PC-3 (cell line): ENCODE data around the gene PLXNA2. TPM values are rescaled to one million over a fixed set of nuclear protein-coding genes. Genes with fewer than 3 reads are reported as not detected.

Experiments used
- ATAC-seq: fragments of 200-7000 bp; cut with Tn5 transposase; 2 replicates; pipeline ENCODE4 v1.9.1; 2020; ENCODE audit warnings: mild to moderate bottlenecking, moderate library complexity
- BruUV-seq: library from RNA; stranded (reverse); fragments of 400-500 nt; replicated peaks from 2 replicates; lab custom pipeline; 2021; lab: Mats Ljungman, UMichigan
- CTCF ChIA-PET: fragments of 300-600 bp; sonication (Branson Sonifier 250); formaldehyde crosslinking; loops from one replicate; lab custom pipeline; 2022; ENCODE audit warnings: antibody characterized with exemption; lab: Charles Lee
- POLR2A ChIA-PET: fragments of 300-600 bp; sonication (Branson Sonifier 250); formaldehyde crosslinking; loops from one replicate; lab custom pipeline; 2022; ENCODE audit warnings: antibody characterized with exemption; ENCODE audit not compliant: unreplicated experiment; lab: Charles Lee
- DNase-seq: peaks from one replicate; pipeline ENCODE4 v3.0.0-alpha.2; 2015
- H2AFZ ChIP-seq: fragments of 300-600 bp; sonication (generic); 2 replicates; pipeline ENCODE4 v1.6.0; 2016; ENCODE audit warnings: antibody characterized with exemption, low read length
- H3F3A ChIP-seq: fragments of 300-600 bp; sonication (generic); one replicate; pipeline ENCODE4 v1.6.0; 2017; ENCODE audit warnings: antibody characterized with exemption, low read length, control low read depth, mild to moderate bottlenecking; ENCODE audit not compliant: unreplicated experiment
- H3K27ac ChIP-seq: fragments of 300-600 bp; sonication (generic); 2 replicates; pipeline ENCODE4 v1.5.1; 2016; ENCODE audit warnings: mild to moderate bottlenecking, low read length
- H3K27me3 ChIP-seq: fragments of 300-600 bp; sonication (generic); 2 replicates; pipeline ENCODE4 v1.6.1; 2016; ENCODE audit warnings: low read length, mixed read lengths
- H3K36me3 ChIP-seq: fragments of 300-600 bp; sonication (generic); 2 replicates; pipeline ENCODE4 v1.6.1; 2016; ENCODE audit warnings: low read depth, mixed run types, low read length, mixed read lengths
- H3K4me1 ChIP-seq: fragments of 300-600 bp; sonication (generic); 2 replicates; pipeline ENCODE4 v1.5.1; 2016; ENCODE audit warnings: low read length; ENCODE audit not compliant: insufficient read depth
- H3K4me2 ChIP-seq: fragments of 300-600 bp; sonication (generic); 2 replicates; pipeline ENCODE4 v1.6.0; 2016; ENCODE audit warnings: low read length
- H3K4me3 ChIP-seq: fragments of 300-600 bp; sonication (generic); 2 replicates; pipeline ENCODE4 v1.5.1; 2016; ENCODE audit warnings: mild to moderate bottlenecking, low read length, mixed read lengths
- H3K79me2 ChIP-seq: fragments of 300-600 bp; sonication (generic); 2 replicates; pipeline ENCODE4 v1.6.1; 2017; ENCODE audit warnings: low read length, mixed read lengths
- H3K9ac ChIP-seq: fragments of 300-600 bp; sonication (generic); 2 replicates; pipeline ENCODE4 v1.6.0; 2016; ENCODE audit warnings: mild to moderate bottlenecking, low read length
- H3K9me2 ChIP-seq: fragments of 300-600 bp; sonication (generic); replicated peaks from 2 replicates; pipeline ENCODE4 v1.6.1; 2016; ENCODE audit warnings: mixed run types, low read length, mixed read lengths
- H3K9me3 ChIP-seq: fragments of 300-600 bp; sonication (generic); 2 replicates; pipeline ENCODE4 v1.6.1; 2016; ENCODE audit warnings: low read length, mixed read lengths
- H4K20me1 ChIP-seq: fragments of 300-600 bp; sonication (generic); 2 replicates; pipeline ENCODE4 v1.6.1; 2016; ENCODE audit warnings: low read length, mixed read lengths
- CTCF ChIP-seq: fragments of 300-600 bp; sonication (generic); conservative IDR thresholded peaks from 2 replicates; pipeline ENCODE4 v1.5.1; 2017; ENCODE audit warnings: antibody characterized with exemption, low read depth, mild to moderate bottlenecking, low read length
- EZH2 ChIP-seq: fragments of 300-600 bp; sonication (generic); IDR thresholded peaks from one replicate; pipeline ENCODE4 v1.6.1; 2017; ENCODE audit warnings: antibody characterized with exemption, mild to moderate bottlenecking, low read length; ENCODE audit not compliant: unreplicated experiment
- EZH2phosphoT487 ChIP-seq: fragments of 300-600 bp; sonication (generic); IDR thresholded peaks from 2 replicates; pipeline ENCODE4 v1.6.1; 2018; ENCODE audit warnings: mild to moderate bottlenecking, antibody characterized with exemption, low read length, borderline replicate concordance
- intact Hi-C: fragments of 100-400 bp; cut with micrococcal nuclease; formaldehyde crosslinking; loops from 2 replicates; pipeline ENCODE4 v1.9.0; 2023
- total RNA-seq: library from RNA; depleted of rRNA; stranded (reverse); fragments of >200 nt; gene quantifications from 2 replicates; pipeline ENCODE4 v1.2.3, GENCODE V29; 2014

PLXNA2 gene
- total RNA-seq, 1 experiment from 2014 or later = 16.2 TPM

DNA sequence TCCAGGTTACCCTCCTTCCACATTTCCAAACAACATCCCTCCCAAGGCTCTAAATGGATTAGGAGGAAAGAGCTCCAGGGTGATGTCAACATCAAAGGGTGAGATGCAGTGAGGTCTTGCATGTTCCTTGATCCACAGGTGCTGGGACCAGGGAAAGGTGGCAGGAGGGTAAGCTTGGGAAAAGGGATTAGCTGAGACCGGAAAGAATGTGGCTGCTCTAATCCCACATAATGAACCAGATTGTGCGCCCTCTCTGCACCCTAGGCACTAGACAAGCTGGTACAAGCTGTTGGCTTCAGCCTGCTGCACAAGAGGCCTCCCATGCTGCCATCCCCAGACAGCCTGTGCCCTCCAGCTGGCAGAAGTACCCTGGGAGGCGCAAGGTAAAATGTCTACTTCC lies 34.9 kb downstream of the PLXNA2 start:
- Histone ChIP-seq H3K27me3 (no peaks in the 10 kb centered on the region), H3K9ac (no peak overlapping the region), H3K36me3 (no peaks in the 10 kb centered on the region), H3K27ac (no peak overlapping the region), H4K20me1 (no peaks in the 10 kb centered on the region), H3K4me1 (peaks cover 11% of the 10 kb centered on the region), H3K4me3 (no peak overlapping the region), H3K4me2 (no peak overlapping the region), H3K9me3 (no peaks in the 10 kb centered on the region), H3K9me2 (no peaks in the 10 kb centered on the region), H3K79me2 (no peaks in the 10 kb centered on the region), H3F3A (no peaks in the 10 kb centered on the region), H2AFZ (no peak overlapping the region)
- TF ChIP-seq EZH2phosphoT487 = no peak
- no peak for TF ChIP-seq EZH2
- ChIA-PET POLR2A (no interaction called here), CTCF (no interaction called here)
- ATAC-seq (no peak), DNase-seq (no peak)
- BruUV-seq = no TSS peak
- intact Hi-C loops = no loop called here

GRCh38 chr1:208208132-208208487 lies 36.1 kb downstream of the PLXNA2 start:
- Histone ChIP-seq H3K27me3 (no peaks in the 10 kb centered on the region), H3K9ac (no peak overlapping the region), H3K9me2 (no peaks in the 10 kb centered on the region), H3K4me3 (no peak overlapping the region), H3K36me3 (no peaks in the 10 kb centered on the region), H4K20me1 (no peaks in the 10 kb centered on the region), H3K9me3 (no peaks in the 10 kb centered on the region), H3K27ac (no peak overlapping the region), H3K79me2 (no peaks in the 10 kb centered on the region), H3K4me1 (peaks cover 22% of the 10 kb centered on the region), H3K4me2 (no peak overlapping the region), H3F3A (no peaks in the 10 kb centered on the region), H2AFZ (no peak overlapping the region)
- TF ChIP-seq CTCF (no peak), EZH2 (no peak), EZH2phosphoT487 (no peak)
- CTCF ChIA-PET = interaction anchor here (0.6 kb wide), 1 partner anchor 186 kb away, joined by 3 read pairs; no protein-coding TSS in a partner anchor
- POLR2A ChIA-PET = no interaction called here
- intact Hi-C loops = no loop called here
- DNase-seq (no peak), ATAC-seq (no peak)
- BruUV-seq = no TSS peak

DNA sequence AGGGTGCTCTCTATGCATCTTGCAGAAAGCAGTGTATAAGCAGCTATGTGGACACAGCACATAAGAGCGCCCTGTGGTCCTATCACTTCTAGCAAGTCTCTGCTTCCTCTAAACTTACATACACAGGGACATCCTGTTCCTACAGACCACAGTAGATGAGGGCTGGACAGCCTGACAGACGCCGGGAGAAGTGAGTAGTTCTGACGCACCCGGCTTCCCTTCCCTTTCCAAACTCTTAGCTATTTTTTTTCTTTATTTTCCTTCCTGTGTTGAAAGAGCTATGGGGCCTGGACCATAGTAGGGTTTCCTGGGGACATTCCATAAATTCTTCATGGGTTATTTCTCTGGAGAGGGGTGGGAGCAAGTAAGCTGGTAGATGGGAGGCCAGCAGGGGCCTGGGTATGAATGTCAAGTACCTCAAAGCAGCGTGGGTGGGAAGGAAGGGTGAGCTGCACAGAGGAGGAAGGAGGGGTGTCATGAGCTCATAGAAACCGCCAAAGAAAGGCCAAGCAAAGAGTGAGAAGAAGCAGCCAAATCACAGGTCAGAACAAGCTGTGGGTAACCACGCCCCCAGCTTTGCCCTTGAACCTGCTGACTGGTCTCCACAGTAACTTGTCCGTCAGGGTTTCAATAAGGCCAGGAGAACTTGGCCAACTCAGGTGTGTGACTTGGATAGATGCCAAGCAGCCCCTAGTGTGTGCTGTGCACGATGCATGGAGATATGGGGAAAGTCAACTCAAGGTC lies 36.6 kb downstream of the PLXNA2 start:
- Histone ChIP-seq H3K4me3 (no peak overlapping the region), H3F3A (no peaks in the 10 kb centered on the region), H3K36me3 (no peaks in the 10 kb centered on the region), H3K27me3 (no peaks in the 10 kb centered on the region), H3K9ac (no peak overlapping the region), H4K20me1 (no peaks in the 10 kb centered on the region), H3K9me2 (no peaks in the 10 kb centered on the region), H3K9me3 (no peaks in the 10 kb centered on the region), H3K27ac (no peak overlapping the region), H2AFZ (no peak overlapping the region), H3K4me1 (peaks cover 27% of the 10 kb centered on the region), H3K79me2 (no peaks in the 10 kb centered on the region), H3K4me2 (no peak overlapping the region)
- ATAC-seq (no peak), DNase-seq (no peak)
- TF ChIP-seq CTCF = no peak
- TF ChIP-seq EZH2phosphoT487 = no peak
- BruUV-seq = no TSS peak
- intact Hi-C loops = no loop called here
- CTCF ChIA-PET = interaction anchor here (0.6 kb wide), 1 partner anchor 185 kb away, joined by 3 read pairs; no protein-coding TSS in a partner anchor
- POLR2A ChIA-PET = no interaction called here
